Measurements from ENCODE around the gene MACROD2.
"Not testable (repeated sequence)": the region's sequence is repeated elsewhere in the genome, so short reads cannot be mapped to it uniquely, and the experiment has no call there.

Gene MACROD2

GRCh38 chr20:16001286-16001685 lies 2006.0 kb downstream of the MACROD2 start:
- DNase-seq (ENCODE audit: extremely low read depth in 1 of 2, low read depth in 1 of 2) = no peak

GRCh38 chr20:16003310-16003709 lies 2008.0 kb downstream of the MACROD2 start:
- DNase-seq (ENCODE audit: extremely low read depth in 1 of 2, low read depth in 1 of 2) = no peak

GRCh38 chr20:16004108-16004854 lies 2009.0 kb downstream of the MACROD2 start:
- DNase-seq (ENCODE audit: extremely low read depth in 1 of 2, low read depth in 1 of 2) = no peak

GRCh38 chr20:16005021-16005914 lies 2010.0 kb downstream of the MACROD2 start:
- no peak for DNase-seq (ENCODE audit: extremely low read depth in 1 of 2, low read depth in 1 of 2)

GRCh38 chr20:16005915-16006493 lies 2010.7 kb downstream of the MACROD2 start:
- no peak for DNase-seq (ENCODE audit: extremely low read depth in 1 of 2, low read depth in 1 of 2)

- DNase-seq (ENCODE audit: extremely low read depth in 1 of 2, low read depth in 1 of 2) = no peak
These were observed 2011.8 kb downstream of the MACROD2 start for GRCh38 chr20:16007164-16007563.

- DNase-seq (ENCODE audit: extremely low read depth in 1 of 2, low read depth in 1 of 2) = no peak
These were observed 2012.6 kb downstream of the MACROD2 start for GRCh38 chr20:16007962-16008361.

DNA sequence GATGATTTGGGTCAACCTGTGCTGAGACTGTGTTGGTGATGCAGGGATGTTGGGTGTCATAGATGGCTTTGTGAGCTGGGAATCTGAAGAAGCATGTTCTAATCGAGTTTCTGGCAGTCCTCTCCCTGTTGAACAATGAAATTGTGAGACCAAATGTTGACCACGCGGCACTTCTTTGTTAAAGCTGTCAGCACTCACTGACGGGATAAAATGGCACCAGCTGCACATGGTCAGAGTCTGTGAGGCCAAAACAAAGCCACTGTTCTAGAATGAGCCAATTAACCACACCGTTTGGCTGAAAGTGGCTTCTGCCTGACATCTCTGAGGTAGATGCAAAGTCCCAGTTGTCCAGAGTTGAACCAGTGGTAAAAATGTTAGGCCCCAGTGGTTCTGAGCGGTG lies 2015.7 kb downstream of the MACROD2 start:
- no peak for DNase-seq (ENCODE audit: extremely low read depth in 1 of 2, low read depth in 1 of 2)

DNA sequence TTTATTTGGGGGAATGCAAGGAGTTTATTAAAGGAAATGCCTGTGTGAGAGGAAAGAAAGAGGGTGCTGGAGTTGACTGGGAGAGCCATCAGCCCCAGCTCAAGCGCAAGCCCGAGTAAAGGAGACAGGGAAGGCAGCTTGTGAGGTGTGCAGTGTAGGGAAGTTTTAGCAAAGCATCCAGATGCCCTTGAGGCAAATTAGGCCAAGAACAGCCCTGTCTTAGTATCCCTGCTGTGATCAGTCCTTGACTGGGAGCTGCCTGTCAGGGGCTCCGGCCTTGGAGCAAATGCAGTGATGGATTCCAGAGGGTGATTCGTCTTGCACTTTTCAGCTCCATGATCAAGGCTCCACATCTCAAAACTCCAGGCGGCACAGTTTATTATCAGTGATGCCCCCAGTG lies 2016.2 kb downstream of the MACROD2 start:
- DNase-seq (ENCODE audit: extremely low read depth in 1 of 2, low read depth in 1 of 2) = no peak

- DNase-seq (ENCODE audit: extremely low read depth in 1 of 2, low read depth in 1 of 2) = not testable (repeated sequence)
These were observed 2017.6 kb downstream of the MACROD2 start for GRCh38 chr20:16012934-16013333.

DNA sequence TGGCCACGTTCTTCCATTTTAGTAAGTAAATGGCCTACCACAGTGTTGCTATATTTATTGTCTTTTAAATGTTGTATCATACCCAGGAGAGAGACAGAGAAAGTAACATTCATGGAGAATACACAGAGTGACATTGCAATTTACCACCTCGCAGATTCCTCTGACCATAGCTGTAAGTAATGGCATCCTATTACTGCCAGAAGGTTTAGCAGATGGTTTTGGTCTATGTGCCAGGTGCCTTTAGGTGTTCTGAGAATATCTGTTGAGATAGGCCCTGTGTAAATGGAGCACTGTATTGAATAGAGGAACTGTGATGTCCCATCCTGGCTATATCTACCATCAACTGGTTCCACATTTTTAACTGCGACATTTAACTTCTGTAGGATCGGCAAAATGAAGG lies 2018.3 kb downstream of the MACROD2 start:
- no peak for DNase-seq (ENCODE audit: extremely low read depth in 1 of 2, low read depth in 1 of 2)

DNA sequence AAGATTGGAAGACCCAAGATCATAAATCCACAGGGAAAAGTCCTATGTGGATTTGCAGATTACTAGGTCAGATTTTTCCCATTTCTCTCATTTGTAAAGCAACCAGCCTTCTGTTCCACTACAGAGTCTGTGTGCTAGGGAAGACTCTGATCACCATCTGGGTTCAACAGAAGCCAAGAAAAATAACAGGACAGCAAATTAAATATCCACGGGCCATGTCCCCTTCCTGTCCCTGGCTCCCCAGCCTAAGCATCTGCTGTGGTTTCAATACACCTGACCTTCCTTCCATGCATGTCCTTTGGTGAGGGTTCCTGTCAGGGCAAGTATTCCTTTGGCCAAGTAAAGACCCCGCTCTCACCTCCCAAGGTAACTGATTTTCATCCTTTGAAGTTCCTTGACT lies 2019.1 kb downstream of the MACROD2 start:
- DNase-seq (ENCODE audit: extremely low read depth in 1 of 2, low read depth in 1 of 2) = no peak

DNA sequence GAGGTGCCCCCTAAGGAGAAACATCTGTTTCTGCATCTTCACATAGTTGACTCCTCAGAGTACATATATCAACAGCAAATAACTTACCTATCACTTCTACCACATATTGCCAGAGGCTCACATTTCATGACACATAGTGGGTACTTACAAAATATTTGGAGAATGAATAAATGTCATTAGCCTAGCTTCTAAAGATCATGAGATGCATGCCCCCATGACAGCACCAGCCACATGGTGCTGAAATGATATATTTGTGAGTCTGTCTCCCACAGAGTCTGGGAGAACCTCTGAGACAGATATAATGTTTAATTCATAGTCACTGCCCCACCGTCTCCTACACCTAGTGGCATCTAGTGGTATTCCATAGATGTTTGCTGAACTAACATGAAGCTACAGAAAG lies 2022.3 kb downstream of the MACROD2 start:
- DNase-seq (ENCODE audit: extremely low read depth in 1 of 2, low read depth in 1 of 2) = no peak

DNA sequence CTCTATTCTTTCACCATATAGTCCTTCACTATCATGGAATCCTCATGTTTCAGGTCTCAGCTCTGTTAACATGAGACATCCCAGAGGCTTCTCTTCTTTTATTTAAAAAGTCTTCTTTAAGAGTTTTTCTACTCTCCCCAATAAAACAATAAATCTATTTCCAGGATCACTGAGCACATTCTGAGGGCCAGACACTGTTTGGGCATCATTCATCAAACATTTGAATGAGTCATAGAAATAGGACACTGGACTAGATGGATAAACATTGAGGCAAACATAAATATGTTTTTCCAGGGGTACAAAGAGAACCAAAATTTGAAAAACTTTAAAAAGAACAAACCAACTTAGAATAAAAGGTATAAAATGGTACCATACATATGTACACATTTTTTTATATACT lies 2023.6 kb downstream of the MACROD2 start:
- DNase-seq (ENCODE audit: extremely low read depth in 1 of 2, low read depth in 1 of 2) = no peak

DNA sequence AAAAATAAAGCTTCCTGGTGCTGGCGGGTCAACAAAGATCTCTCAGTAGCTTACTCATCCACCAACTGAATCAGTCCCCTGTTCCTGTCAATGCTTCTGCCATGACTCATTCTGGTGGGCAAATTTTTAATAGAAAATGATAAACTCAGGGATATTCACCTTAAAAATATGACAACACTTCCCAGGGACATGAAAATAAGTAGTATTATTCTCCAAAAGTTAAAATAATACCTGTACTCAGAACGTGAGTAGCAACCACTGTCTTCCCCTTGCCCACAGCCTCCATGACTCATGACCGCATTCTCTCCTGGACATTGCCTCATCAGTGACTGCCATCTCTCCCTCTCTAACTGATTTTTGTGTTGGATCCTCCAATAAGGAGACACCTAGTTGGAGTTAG lies 2025.7 kb downstream of the MACROD2 start:
- DNase-seq (ENCODE audit: extremely low read depth in 1 of 2, low read depth in 1 of 2) = no peak

GRCh38 chr20:16025084-16025483 lies 2029.8 kb downstream of the MACROD2 start:
- DNase-seq (ENCODE audit: extremely low read depth in 1 of 2, low read depth in 1 of 2) = no peak

DNA sequence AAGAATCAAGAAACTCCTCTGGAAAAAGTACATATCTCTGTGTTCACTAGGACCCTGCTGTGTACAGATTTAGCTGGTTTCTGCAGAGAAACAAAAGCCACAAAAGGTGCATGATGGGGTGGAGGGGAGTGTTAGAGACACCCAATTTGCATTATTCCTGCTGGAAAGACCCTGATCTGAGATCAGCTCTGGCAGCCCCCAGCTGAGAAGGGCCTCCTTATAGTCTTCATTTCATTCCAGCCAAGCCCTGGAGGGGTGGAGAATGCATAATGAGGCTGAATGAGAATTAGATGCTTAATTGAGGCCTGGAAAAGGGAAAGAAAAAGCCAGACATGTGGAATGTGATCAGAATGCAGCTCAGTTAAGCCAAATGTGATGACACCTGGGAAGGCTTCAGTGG lies 2032.4 kb downstream of the MACROD2 start:
- DNase-seq (ENCODE audit: extremely low read depth in 1 of 2, low read depth in 1 of 2) = no peak

DNA sequence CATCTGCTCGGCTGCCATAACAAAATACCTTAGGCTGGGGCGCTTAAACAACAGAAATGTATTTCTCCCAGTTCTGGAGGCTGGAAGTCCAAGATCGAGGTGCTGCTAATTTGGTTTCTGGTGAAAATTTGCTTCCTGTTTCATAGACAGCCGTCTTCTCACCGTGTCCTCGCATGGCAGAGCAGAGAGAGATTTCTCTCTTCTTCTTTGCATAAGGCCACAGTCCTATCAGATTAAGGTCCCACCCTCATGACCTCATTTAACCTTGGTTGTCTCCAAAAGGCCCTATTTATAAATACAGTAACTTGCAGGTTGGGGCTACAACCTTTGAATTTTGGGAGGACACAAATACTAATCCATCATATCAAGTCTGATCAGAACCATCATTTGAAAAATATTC lies 2033.6 kb downstream of the MACROD2 start:
- no peak for DNase-seq (ENCODE audit: extremely low read depth in 1 of 2, low read depth in 1 of 2)

GRCh38 chr20:16030253-16030652 lies 2034.9 kb downstream of the MACROD2 start:
- DNase-seq (ENCODE audit: extremely low read depth in 1 of 2, low read depth in 1 of 2) = no peak

GRCh38 chr20:16035576-16035975 lies 2040.3 kb downstream of the MACROD2 start:
- DNase-seq (ENCODE audit: extremely low read depth in 1 of 2, low read depth in 1 of 2) = no peak

DNA sequence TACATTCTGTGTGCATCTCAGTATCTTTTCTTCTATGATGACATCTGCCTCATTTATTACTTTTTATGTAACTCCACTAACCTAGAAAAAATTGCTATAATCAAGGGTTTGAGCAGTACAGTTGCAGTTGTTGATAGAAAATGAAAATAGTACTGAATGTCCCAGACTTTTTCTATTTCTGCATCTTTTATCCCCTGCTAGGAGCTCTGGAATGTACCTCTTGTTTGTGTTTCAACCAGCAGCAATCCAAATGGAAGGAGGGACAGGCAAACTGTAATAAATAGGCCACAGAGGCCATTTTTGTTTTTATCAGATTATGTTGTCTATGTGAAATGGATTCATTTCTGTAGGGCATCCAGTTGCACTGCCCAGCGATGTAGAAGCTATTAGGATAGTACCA lies 2041.0 kb downstream of the MACROD2 start:
- no peak for DNase-seq (ENCODE audit: extremely low read depth in 1 of 2, low read depth in 1 of 2)

DNA sequence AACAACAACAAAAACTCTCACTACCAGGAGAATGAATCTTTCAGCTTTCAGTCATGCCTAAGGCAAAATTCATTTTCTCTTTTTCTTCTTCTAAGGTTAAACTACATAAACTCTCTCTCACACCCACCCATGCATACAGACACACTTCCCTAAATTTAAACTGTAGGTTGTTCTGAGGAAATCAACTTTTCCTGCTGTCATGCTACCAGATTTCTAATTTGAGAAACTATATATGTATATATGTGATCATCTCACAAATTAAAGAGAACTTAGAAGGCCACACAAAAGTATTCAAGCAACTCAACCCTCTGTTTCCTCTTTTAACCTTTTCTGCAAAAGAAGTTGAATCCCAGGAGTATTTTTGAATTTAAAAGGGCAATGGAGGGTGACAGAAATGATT lies 2045.4 kb downstream of the MACROD2 start:
- no peak for DNase-seq (ENCODE audit: extremely low read depth in 1 of 2, low read depth in 1 of 2)
